Measurements from ENCODE around the gene ATRN.
A peak's percentile ranks its signal among the peaks of the same experiment; 100 is the strongest.

ATRN gene

DNA sequence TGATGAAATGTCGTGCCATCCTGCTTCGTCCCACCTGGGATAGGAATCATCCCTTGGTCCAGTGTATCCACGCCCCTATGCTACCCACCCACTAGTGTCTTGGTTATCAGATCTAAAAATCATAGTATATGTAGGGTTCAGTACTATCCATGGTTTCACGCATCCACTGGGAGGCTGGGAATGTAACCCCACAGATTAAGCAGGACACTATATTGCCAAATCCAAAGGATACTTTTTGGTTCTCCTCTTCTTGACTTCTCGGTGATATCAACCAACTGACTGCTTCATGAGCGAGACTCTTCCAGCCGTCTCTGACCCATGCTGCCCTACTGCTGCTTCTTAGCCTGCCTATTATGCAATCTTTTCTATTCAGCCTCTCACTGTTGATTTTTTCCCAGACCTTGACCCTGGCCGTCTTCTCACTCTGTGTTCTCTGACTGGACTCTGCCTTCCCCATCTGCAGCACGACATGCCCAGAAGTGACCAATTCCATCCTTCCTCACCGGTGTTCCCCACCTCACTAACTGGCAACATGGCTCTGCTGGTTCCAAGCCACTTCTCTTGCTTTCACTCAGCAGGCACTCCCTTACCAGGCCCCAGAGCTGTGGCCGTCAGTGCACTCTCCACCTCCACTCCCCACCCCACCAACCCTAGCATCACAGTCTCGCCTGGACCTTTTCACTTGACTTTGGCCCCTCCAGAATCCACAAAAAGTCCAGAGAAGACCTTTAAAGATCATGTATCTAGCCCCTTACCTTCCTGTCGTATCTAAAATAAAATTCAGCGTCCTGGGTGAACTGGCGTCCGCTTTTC, 157.9 kb downstream of the ATRN start:
- DNase-seq: no peak

DNA sequence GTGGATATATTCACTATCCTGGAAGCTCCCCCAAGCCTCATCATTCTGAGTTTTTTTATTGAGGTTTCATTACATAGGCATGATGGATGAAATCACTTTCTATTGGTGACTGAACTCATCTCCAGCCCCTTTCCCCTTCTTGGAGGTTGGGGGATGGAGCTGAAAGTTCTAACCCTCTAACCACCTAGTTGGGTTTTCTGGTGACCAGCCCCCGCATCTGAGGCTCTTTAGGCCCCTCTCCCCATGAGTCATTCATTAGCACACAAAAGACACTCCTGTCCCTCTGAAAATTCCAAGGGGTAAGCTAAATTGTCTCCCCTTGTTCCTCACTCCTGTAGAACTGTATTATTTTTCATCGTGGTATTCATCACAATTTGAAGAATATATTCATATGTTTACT, 159.1 kb downstream of the ATRN start:
- no peak for DNase-seq

DNA sequence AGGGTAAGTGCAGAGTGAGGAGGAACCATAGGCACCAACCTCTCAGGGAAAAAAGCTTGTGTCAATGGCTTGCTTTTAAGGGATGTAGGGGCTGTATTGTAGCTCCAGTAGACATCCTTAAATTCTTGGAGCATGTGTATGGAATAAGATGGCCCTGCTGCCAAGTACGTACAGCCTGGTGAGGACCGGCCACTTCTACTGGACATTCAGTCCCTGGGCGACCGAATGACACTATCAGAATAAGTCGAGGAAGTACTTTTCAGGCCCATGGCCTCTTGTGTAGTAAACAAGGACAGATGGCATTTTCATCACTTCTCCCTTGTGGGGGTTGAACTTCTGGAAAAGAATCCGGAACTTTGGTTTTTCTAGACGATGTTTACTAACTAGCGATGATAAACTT, 159.6 kb downstream of the ATRN start:
- no peak for DNase-seq

- DNase-seq: no peak
These were observed 160.7 kb downstream of the ATRN start for GRCh38 chr20:3631534-3631933.

GRCh38 chr20:3632311-3633004, 161.6 kb downstream of the ATRN start:
- no peak for DNase-seq

DNA sequence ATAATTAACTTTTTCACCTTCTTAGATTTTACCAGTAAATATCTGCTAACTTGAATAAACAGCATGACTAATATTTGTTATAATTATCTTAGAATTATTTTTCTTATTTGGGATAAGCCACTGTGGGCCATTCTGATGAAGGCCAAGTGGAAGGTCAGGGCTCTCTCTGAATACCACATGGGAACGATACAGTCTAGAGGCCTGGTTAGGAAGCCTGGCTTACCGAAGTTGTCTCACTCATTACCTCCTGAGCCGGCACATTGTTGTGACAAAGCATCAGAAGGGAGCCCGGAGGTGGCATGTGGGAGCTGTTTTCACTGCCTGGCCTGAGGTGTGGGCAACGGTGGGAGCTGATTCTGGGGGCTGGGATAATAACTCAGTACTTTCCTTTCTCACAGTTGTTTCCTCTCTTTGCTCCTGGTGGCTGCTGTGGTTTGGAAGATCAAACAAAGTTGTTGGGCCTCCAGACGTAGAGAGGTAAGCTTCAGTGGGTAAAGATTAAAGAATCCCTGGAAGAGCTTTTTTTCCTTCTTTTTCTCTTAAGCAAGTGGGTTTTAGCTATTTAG, 163.2 kb downstream of the ATRN start:
- DNase-seq: no peak

GRCh38 chr20:3635346-3635745, 164.5 kb downstream of the ATRN start:
- DNase-seq: peak; percentile 24

DNA sequence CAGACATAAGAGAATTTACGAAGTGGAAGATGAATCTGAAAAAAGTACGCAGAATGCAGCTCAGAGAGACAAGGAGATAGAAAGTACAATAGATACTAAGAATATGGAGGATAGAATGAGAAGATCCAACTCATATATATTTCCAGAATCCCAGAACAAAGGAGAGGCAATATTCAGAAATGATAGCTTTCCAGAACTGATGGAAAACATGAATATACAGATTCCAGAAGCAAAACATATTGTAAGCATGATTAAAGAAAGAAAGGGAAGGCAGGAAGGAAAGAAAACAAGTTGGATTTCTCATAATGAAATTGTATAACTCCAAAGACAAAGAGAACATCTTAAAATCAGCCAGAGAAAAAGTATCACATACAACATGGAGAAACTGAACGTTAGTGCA, 169.4 kb downstream of the ATRN start:
- no peak for DNase-seq

DNA sequence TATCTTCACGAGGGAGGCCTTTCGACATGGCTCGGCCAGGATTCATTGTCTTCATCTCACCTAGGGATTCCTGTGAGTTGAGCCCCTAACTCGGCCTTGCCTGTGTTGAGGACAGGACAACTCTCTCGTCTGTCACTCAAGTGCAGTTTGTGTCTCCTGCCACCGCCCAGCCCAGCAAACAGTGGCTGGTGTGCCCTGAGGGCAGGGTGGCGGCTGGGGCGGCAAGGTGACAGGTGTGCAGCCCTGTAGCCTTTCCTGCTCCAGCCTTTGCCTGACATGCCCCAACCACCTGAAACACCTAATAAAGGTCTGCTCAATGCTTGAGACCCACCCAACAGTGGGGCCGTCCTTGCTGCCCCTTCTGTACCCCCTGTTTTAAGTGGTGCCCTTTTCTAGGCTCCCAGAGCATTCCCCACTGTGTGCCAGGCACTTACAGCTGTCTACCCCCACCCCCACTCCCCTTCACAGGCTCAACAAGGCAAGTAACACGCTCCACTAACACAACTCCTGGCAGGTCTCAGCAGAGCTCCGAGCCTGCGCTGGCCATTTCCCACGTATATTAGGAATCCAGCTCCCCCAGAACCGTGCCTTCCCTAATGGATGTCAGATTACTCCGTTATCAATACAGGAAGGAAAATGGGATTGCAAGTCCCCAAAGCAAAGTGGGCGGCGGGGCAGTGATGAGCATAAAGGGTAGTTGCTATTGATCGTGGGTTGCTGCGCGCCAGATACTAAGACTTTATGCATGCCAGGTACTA, 174.7 kb downstream of the ATRN start:
- DNase-seq: no peak

- DNase-seq: no peak
These were observed 175.2 kb downstream of the ATRN start for GRCh38 chr20:3646067-3646440.

DNA sequence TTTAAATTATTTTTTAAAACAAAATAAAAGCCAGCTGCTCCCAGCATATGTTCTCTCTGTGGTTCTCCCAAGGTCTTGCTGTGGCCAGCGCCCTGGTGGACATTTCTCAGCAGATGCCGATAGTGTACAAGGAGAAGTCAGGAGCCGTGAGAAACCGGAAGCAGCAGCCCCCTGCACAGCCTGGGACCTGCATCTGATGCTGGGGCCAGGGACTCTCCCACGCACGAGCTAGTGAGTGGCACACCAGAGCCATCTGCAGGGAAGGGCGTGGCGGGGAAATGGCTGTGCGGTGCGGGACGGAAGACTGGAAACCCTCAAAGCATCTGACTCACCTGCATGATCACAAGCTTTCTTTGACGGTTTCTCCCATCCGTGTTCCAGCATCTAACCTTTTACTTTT, 175.8 kb downstream of the ATRN start:
- DNase-seq: no peak

DNA sequence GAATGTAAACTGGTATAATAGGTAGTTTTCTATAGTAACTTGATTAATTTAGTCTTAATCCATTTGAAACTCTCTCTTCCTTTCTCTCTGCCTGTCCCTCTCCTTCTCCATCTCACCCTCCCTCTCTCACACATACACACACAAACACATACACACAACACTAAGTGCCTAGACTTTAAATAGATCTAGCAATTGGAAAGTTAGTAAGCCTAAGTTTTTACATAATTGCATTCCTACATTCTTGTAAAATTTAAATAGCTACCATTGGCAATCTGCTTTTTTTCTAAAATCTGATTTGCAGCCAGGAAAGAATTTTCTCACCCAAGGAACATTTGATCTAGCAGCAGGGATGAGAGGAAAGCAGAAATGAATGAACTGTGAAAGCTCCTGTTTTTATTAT, 176.7 kb downstream of the ATRN start:
- DNase-seq: no peak

DNA sequence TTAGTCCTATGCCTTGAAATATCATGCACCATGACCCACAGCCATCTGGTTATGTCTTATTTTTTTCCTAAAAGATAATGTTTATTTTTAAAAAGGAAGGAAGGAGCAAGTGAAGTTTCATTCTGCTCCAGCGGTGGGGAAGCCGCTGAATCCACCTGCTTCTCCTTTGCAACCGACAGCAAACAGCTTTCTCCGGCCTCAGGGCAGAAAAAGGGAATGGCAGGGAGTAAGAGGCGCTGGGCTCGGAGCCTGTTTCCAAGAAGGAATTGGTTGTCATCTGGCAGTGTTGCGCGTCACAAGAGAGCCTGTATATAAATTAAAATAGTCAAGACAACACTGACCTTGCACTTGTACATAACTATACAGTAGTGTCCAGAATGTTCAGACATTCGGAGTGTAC, 178.1 kb downstream of the ATRN start:
- no peak for DNase-seq

- DNase-seq: no peak
These were observed 180.6 kb downstream of the ATRN start for GRCh38 chr20:3651204-3651962.

DNA sequence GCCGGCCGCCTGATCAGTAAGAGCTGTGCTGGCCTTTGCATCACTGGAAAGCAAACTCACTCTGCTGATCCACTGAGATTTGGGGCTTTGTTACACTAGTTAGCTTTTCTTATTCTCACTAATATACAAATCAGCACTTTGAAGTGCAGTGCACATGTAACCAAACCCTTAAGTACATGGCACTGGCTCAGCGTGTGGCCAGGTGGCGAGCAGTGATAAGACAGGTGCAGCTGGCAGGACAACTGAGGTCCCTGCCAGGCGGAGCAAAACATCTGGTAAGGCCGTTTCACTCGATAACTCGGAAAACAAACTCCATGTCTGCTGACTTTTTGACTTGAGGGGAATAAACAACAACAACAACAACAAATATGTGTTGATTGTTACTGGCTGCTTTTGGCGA, 181.4 kb downstream of the ATRN start:
- no peak for DNase-seq

GRCh38 chr20:3652676-3653596, 182.1 kb downstream of the ATRN start:
- no peak for DNase-seq

GRCh38 chr20:3653921-3654320, 183.1 kb downstream of the ATRN start:
- DNase-seq: no peak

- DNase-seq: no peak
These were observed 183.7 kb downstream of the ATRN start for GRCh38 chr20:3654326-3655130.

DNA sequence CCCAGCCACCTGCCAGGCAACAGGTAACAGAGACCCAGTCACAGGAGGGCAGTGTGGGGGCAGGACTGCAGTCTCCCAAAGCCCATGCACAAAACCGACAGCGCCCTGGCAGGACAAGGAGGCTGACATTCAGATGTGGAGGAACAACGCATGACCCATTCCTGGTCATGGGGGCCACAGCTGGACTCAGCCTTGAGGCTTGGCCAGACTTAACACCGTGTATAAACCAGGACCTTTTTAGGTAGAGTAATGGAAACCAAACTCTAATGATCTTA, 184.2 kb downstream of the ATRN start:
- no peak for DNase-seq

GRCh38 chr20:3658019-3658715, 187.3 kb downstream of the ATRN start:
- DNase-seq: no peak

Data from fibroblast of skin of back (primary cell).